AG08395 (cell line): ENCODE data around the gene DHRS7B.
A peak's percentile ranks its signal among the peaks of the same experiment; 100 is the strongest.
"Not testable (repeated sequence)": the region's sequence is repeated elsewhere in the genome, so short reads cannot be mapped to it uniquely, and the experiment has no call there.

Source experiments
- DNase-seq: peaks from one replicate; pipeline ENCODE4 v3.0.0; 2012; ENCODE audit warnings: mixed read lengths, low spot score

The DHRS7B gene

GRCh38 chr17:21177854-21178600 lies 51.3 kb downstream of the DHRS7B start:
- no peak for DNase-seq

DNA sequence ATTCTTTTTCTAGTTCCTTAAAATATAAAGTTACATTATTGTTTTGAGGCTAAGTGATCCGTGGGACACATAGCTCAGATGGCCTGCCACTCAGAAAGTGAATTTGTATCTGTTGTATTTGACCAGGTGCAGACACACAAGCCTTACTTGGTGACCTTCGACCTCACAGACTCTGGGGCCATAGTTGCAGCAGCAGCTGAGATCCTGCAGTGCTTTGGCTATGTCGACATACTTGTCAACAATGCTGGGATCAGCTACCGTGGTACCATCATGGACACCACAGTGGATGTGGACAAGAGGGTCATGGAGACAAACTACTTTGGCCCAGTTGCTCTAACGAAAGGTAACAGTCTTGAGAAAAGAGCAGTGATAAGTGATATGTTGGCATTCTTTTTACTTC lies 56.7 kb downstream of the DHRS7B start:
- no peak for DNase-seq

GRCh38 chr17:21184570-21184969 lies 57.8 kb downstream of the DHRS7B start:
- DNase-seq = no peak

- DNase-seq = no peak
Measured at GRCh38 chr17:21185061-21185460, 58.3 kb downstream of the DHRS7B start.

- no peak for DNase-seq
Measured at GRCh38 chr17:21186399-21187187, 59.8 kb downstream of the DHRS7B start.

DNA sequence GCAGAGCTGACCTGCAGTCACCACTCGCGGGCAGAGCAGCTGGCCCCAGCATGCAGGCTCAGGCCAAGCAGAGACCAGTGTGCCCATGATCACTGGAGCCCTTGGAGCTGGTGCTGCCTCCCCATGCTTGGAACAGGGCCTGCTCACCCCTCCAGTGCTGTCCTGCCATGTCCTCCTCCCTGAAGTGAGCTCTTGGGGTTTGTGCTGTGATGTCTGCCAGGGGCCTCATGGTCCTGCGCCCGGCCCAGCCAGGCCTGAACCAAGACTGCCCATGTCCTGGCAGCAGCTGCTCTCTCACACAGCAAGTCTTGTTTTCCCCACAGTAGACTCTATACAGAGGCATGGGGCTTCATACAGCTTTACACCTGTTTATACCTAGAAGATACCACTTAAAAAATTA lies 62.6 kb downstream of the DHRS7B start:
- DNase-seq = no peak

DNA sequence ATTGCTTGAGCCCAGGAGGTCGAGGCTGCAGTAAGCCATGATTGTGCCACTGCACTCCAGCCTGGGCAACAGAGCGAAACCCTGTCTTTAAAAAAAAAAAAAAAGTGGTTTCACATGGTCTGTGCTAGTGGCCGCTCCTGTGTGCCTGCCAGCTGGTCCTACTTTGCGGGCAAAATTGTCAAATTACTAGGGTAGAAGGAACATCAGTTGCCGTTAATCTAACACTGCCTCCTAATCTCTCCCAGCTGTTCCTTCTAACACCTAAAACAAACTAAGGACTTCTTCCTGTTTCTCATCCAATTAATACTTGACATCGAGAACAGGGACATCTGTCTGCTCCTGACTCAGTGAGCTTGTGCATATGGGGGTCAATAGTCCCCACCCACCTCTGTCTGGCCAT lies 63.3 kb downstream of the DHRS7B start:
- DNase-seq = no peak

- no peak for DNase-seq
Measured at GRCh38 chr17:21191698-21192097, 64.9 kb downstream of the DHRS7B start.

DNA sequence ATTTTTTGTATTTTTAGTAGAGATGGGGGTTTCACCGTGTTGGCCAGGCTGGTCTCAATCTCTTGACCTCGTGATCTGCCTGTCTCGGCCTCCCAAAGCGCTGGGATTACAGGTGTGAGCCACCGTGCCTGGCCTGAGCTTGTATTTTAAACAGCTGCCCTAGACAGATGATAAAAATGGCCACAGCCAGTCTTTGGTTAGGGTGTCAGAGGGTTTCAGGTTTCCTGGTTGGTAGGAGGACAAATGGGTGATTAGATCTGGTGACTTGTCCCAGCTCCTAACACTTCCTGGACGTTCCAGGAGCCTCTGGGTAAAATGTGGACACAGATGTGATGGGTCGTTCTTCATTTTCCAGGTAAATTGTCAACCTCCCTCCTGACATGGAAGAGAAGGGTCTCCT lies 65.7 kb downstream of the DHRS7B start:
- DNase-seq = not testable (repeated sequence)

DNA sequence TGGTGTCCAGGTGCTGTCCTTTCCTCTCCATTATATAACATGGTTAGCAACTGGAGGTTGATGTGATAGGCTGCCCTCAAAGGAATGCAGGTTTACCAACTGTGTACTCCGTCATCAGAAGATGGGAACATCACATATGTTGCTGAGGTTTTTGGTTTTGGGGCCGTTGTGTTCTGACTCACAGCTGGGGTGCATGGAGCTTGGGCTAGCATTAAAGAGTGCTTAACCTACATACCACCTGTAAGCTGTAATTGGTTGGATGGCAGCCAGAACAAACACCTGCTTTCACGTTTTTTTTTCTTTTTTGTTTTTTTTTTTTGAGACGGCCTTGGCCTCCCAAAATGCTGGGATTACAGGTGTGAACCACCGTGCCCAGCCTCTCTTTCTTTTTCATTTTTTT lies 66.3 kb downstream of the DHRS7B start:
- no peak for DNase-seq

DNA sequence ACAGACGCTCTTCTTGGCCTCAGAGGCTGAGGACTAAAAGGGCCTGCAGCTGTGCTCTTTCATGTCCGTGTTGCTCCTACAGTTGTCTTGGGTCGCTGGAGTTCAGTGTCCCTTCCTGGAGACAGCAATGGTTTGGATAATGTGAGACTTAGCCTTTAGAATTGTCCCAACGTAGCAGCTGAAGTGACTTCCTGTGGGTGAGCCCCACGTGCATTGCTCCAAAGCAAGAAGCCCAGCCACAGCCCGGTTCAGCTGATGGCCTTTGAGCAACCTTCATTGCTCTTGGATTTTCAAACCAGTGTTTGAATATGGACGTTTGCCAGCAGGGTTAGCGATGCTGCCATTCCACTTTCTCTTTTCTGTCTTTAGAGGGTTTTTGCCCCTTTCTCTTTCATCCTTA lies 67.5 kb downstream of the DHRS7B start:
- no peak for DNase-seq

GRCh38 chr17:21194703-21195102 lies 67.9 kb downstream of the DHRS7B start:
- DNase-seq = peak; percentile 55

- no peak for DNase-seq
Measured at GRCh38 chr17:21196126-21196525, 69.4 kb downstream of the DHRS7B start.

DNA sequence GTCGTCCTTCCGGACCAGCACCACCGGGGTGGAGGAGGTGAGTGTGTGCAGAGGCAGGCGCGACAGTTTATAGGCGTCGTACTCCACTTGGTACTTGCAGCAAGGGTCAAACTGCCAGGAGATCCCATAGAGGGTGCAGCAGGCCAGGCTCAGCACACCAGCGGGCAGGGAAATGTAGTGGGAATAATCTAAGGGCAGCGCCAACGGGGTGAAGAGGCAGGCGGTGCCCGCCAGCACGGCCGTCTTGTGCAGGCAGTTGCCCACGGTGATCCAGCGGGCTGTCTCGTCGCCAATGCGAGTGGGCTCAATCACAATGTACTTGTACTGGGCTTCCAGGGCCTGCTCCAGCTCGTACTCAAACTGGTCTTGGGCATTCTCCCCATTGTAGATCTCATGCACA lies 71.6 kb downstream of the DHRS7B start:
- no peak for DNase-seq

GRCh38 chr17:21199311-21199710 lies 72.5 kb downstream of the DHRS7B start:
- peak; percentile 94 for DNase-seq

- DNase-seq = no peak
Measured at GRCh38 chr17:21199856-21200255, 73.1 kb downstream of the DHRS7B start.

- no peak for DNase-seq
Measured at GRCh38 chr17:21200590-21201297, 74.0 kb downstream of the DHRS7B start.

DNA sequence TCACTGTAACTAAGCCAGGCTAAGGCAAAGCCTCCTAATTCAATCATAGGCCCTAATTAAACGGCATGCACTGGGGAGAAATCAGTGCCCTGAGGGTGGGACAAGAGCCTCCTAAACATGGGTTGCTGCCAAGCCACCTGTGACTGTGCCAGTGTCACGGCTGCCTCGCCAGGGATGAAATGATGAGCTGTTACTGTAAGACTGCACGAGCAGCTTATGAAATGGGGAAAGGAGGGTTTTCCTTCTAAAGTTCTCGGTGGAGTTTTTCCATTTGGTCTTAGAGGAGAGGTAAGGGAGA lies 74.5 kb downstream of the DHRS7B start:
- no peak for DNase-seq

DNA sequence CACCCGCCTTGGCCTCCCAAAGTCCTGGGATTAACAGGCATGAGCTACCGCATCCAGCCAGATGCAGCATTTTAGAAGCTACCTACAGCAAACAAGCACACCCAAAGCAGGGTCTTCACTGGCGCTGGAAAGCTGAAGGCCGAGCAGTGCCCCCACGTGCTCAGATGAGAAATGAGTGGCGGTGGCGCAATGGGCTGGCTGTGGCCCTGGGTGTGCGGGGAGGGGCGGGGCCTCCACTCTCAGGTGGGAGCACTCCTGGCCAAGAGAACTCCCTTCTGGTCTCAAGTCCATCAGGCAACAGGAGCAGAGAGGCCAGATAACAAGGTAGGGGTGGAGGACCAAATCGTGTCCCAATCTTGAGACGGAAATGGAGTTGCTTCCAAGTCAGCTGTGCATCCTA lies 75.1 kb downstream of the DHRS7B start:
- DNase-seq = no peak

DNA sequence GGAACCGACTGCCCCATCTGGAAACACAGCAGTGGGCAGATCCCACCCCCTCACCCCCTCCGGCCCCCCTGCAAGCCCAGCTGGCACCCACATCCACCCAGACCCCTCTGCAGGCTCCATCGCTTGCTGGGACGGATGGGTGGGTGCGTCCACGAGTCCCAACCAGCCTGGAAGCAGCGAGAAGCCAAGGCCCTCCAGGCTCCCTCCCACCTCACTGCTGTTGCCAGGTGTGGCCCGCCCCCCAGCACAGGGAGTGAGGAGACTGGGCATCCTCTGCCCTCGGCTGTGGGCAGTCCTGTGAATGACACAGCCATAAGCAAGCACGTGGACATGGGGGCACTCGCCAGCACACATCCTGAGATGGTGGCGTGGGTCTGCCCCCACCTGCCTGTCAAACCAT lies 75.7 kb downstream of the DHRS7B start:
- no peak for DNase-seq

DNA sequence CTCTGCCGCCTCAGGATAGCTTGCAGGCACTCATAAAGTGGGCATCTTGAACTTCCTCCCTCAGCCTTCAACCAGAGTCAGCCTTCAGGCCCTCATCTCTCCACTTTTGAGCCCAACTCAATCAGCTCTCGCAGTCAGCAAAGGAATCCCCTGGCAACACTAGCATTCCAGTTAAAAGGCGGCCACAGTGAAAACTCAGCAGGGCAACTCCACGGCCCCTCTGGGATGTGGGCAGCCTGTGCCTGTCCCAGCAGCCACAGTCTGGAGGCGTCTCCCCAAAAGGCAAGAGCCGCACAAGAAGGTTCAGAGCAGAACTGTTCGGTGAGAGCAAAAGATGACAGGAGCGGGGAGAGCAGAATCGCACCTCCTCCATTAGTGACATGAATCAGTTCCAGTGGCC lies 78.2 kb downstream of the DHRS7B start:
- no peak for DNase-seq

GRCh38 chr17:21208352-21208751 lies 81.6 kb downstream of the DHRS7B start:
- DNase-seq = no peak

GRCh38 chr17:21209511-21210175 lies 82.9 kb downstream of the DHRS7B start:
- peak; percentile 26 for DNase-seq
